Measurements from ENCODE around the gene TBX2. TPM values are rescaled to one million over a fixed set of nuclear protein-coding genes. Genes with fewer than 3 reads are reported as not detected.

TBX2 gene
- total and polyA plus RNA-seq, 2 of the 13 experiments (the other 11 are each of a cell fraction or from before 2014, with no cell fraction given): 2.8 to 15.3 TPM

Other genes starting within 250 kb of the TBX2 start
- 0.86 and 1.1 TPM in 2 replicates for gene TBX4, start 52.6 kb downstream of the TBX2 start, total RNA-seq (2016; rRNA removed; fragmentation: Illumina TruSeq; extraction: Trizol)
- 0.11 and 0.17 TPM in 2 replicates for gene TBX4, start 52.6 kb downstream of the TBX2 start, polyA plus RNA-seq (2011; rRNA removed)
- gene NACA2, start 191.4 kb downstream of the TBX2 start, total RNA-seq (2016; rRNA removed; fragmentation: Illumina TruSeq; extraction: Trizol): 0.56 TPM in 1 of 2 replicates, not detected in the other
- 0.09 and 0.21 TPM in 2 replicates for gene NACA2, start 191.4 kb downstream of the TBX2 start, polyA plus RNA-seq (2011; rRNA removed)